ENCODE measurements around the gene P3H3.

GRCh38 chr12:6853626-6854025 is 25.4 kb downstream of the P3H3 start:
- TF ChIP-seq EP300 (IDR thresholded peaks at IDR 0.05; ENCODE audit: borderline replicate concordance) (no peak), RAD21 (IDR thresholded peaks at IDR 0.05; ENCODE audit: low read depth) (no peak), TAF1 (IDR thresholded peaks at IDR 0.05; ENCODE audit: low read depth) (no peak), TCF12 (IDR thresholded peaks at IDR 0.05; ENCODE audit: low read depth) (no peak), NFIC (IDR thresholded peaks at IDR 0.05) (no peak), YY1 (IDR thresholded peaks at IDR 0.05; ENCODE audit: low read depth) (no peak), CEBPB (IDR thresholded peaks at IDR 0.05) (no peak), REST (IDR thresholded peaks at IDR 0.05; ENCODE audit: low read depth) (no peak), EGR1 (IDR thresholded peaks at IDR 0.05) (no peak), TEAD4 (IDR thresholded peaks at IDR 0.05) (no peak), MAX (IDR thresholded peaks at IDR 0.05) (no peak), CREB1 (IDR thresholded peaks at IDR 0.05; ENCODE audit: low read depth) (no peak), FOXM1 (IDR thresholded peaks at IDR 0.05; ENCODE audit: borderline replicate concordance, low read depth) (no peak)
